ENCODE measurements around the gene SLC39A11.

GRCh38 chr17:72696721-72697120 is 395.8 kb downstream of the SLC39A11 start:
- TF ChIP-seq POLR2A (IDR thresholded peaks at IDR 0.05) (no peak), CTCF (IDR thresholded peaks at IDR 0.05) (no peak)

Measured in esophagus squamous epithelium (tissue), 4 donors.